ENCODE measurements around the gene FRMD8.

GRCh38 chr11:65448074-65448417 lies 61.6 kb downstream of the FRMD8 start:
- TF ChIP-seq CTCF (IDR thresholded peaks at IDR 0.05) (no peak), POLR2AphosphoS5 (IDR thresholded peaks at IDR 0.05) (no peak), POLR2A (IDR thresholded peaks at IDR 0.05) (no peak)
